Kidney (tissue), 14 donors: Measurements from ENCODE around the gene NTNG1. TPM values are rescaled to one million over a fixed set of nuclear protein-coding genes. Genes with fewer than 3 reads are reported as not detected.

ENCODE experiments used
- DNase-seq, 5 donors: peaks; one replicate each; pipeline ENCODE4 v3.0.0-alpha.2; 2013 to 2020
- FAIRE-seq: peaks from 2 replicates; lab custom pipeline; 2012; peaks lifted over from hg19 to GRCh38; lab: Jason Lieb, UNC
- H3K27ac ChIP-seq, 2 donors: one replicate each; pipeline ENCODE4 v1.7.0; 2013; ENCODE audit warnings: low read depth in 2 of 2, low read length in 2 of 2, inconsistent platforms in 1 of 2
- H3K27me3 ChIP-seq: one replicate; pipeline ENCODE4 v1.7.1; 2013; ENCODE audit warnings: low read length, inconsistent platforms; ENCODE audit not compliant: control insufficient read depth, insufficient read depth
- H3K36me3 ChIP-seq, 3 donors: one replicate each; pipeline versions ENCODE4 v1.7.0 to v1.7.1; 2013; ENCODE audit warnings: low read length in 3 of 3, control low read depth in 1 of 3, inconsistent platforms in 1 of 3; ENCODE audit not compliant: insufficient read depth in 3 of 3, control insufficient read depth in 2 of 3
- H3K4me1 ChIP-seq, 3 donors: one replicate each; pipeline versions ENCODE4 v1.7.0 to v1.7.1; 2013; ENCODE audit warnings: low read length in 3 of 3, inconsistent platforms in 1 of 3, low read depth in 1 of 3; ENCODE audit not compliant: control insufficient read depth in 2 of 3, insufficient read depth in 2 of 3
- H3K4me3 ChIP-seq, 3 donors: one replicate each; pipeline versions ENCODE4 v1.7.0 to v1.8.1; 2013; ENCODE audit warnings: low read length in 3 of 3, control low read depth in 1 of 3, inconsistent platforms in 1 of 3
- H3K9ac ChIP-seq, 3 donors: one replicate each; pipeline versions ENCODE4 v1.7.0 to v1.7.1; 2013; ENCODE audit warnings: low read length in 3 of 3, control low read depth in 1 of 3, inconsistent platforms in 1 of 3
- H3K9me3 ChIP-seq, 3 donors: one replicate each; pipeline versions ENCODE4 v1.7.0 to v1.7.1; 2013; ENCODE audit warnings: low read length in 3 of 3, control low read depth in 1 of 3, inconsistent platforms in 1 of 3; ENCODE audit not compliant: control insufficient read depth in 2 of 3, insufficient read depth in 1 of 3
- intact Hi-C: fragments of 100-400 bp; cut with DNase I; formaldehyde crosslinking; loops from one replicate; pipeline ENCODE4 v1.11.1; 2022
- polyA plus RNA-seq: library from polyadenylated mRNA; stranded (reverse); fragments of 350-450 nt; fragmentation: Illumina TruSeq; extraction: RNeasy Lipid Tissue Mini Kit (QIAGEN cat#74804); gene quantifications from one replicate; pipeline ENCODE4 v1.2.3, GENCODE V29; 2014; ENCODE audit warnings: low read depth, low replicate concordance; ENCODE audit not compliant: insufficient read depth
- total RNA-seq: library from RNA; stranded (reverse); fragmentation: NEBNext Ultra II Directional; extraction: Animal tissue kit (Norgen Biotek cat#: 25700); gene quantifications from one replicate; pipeline ENCODE4 v1.2.1, GENCODE V29; 2021
- TF ChIP-seq, protein P1 (sequence below): IDR thresholded peaks from 3 replicates; pipeline ENCODE4 v1.5.1; 2012; ENCODE audit warnings: mild to moderate bottlenecking, moderate library complexity, borderline replicate concordance; ENCODE audit not compliant: insufficient read depth; ENCODE audit errors: extremely low read depth
- donor health status: control.
- donor health status: control.
- donor health status: control.
- donor health status: control.
- donor health status: control.
- donor health status: DM: yes; HTN: yes; CAD: no.
- donor health status: Normal renal cell carcinoma (clear cell type).

Gene NTNG1
- total and polyA plus RNA-seq, 2 donors from 2014 or later = 2.8 to 7.7 TPM

DNA sequence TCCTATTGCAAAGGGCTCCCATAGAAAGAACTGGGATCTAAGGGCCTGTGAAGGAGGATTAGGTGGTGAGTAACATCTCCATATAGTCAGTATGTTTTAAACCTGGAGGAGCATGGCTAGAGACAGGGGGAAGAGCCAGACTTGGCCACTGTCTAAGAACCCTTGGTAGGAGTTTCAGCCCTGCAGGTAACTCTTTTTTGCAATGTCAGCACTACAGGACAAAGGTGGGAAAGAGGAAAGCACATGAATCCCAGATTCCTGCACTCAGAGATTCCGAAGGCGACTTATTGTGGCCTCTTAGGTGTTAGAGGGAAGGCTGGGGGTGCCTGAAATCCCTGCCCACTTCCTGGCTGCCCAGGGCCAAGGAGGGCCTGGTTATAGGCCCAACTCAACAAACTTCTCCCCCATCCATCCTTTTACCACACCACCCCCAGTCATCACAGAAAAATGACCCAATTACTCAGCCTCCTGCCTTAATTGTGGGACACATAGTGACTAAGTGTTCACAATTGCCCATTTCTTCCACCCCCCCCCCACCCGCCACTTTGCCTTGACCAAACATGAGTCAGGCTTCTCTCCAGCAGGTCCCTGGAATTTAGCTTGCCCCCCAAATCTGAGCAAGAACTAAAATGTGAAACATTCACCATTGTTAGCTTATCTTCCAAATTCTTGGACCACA is 1.9 kb upstream of the NTNG1 start:
- no peak overlapping the region for H3K27ac ChIP-seq
- no peak overlapping the region for H3K9ac ChIP-seq
- intact Hi-C loops = no loop called here
- no peaks in the 10 kb centered on the region for H3K27me3 ChIP-seq
- H3K4me1 ChIP-seq = peaks cover 0 to 3% (median 0%) of the 10 kb centered on the region in 3 donors
- no peak for FAIRE-seq
- no peaks in the 10 kb centered on the region for H3K9me3 ChIP-seq
- H3K4me3 ChIP-seq = no peak overlapping the region
- TF ChIP-seq, protein P1, sequence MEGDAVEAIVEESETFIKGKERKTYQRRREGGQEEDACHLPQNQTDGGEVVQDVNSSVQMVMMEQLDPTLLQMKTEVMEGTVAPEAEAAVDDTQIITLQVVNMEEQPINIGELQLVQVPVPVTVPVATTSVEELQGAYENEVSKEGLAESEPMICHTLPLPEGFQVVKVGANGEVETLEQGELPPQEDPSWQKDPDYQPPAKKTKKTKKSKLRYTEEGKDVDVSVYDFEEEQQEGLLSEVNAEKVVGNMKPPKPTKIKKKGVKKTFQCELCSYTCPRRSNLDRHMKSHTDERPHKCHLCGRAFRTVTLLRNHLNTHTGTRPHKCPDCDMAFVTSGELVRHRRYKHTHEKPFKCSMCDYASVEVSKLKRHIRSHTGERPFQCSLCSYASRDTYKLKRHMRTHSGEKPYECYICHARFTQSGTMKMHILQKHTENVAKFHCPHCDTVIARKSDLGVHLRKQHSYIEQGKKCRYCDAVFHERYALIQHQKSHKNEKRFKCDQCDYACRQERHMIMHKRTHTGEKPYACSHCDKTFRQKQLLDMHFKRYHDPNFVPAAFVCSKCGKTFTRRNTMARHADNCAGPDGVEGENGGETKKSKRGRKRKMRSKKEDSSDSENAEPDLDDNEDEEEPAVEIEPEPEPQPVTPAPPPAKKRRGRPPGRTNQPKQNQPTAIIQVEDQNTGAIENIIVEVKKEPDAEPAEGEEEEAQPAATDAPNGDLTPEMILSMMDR = no peak
- H3K36me3 ChIP-seq = no peaks in the 10 kb centered on the region
- no peak for DNase-seq

DNA sequence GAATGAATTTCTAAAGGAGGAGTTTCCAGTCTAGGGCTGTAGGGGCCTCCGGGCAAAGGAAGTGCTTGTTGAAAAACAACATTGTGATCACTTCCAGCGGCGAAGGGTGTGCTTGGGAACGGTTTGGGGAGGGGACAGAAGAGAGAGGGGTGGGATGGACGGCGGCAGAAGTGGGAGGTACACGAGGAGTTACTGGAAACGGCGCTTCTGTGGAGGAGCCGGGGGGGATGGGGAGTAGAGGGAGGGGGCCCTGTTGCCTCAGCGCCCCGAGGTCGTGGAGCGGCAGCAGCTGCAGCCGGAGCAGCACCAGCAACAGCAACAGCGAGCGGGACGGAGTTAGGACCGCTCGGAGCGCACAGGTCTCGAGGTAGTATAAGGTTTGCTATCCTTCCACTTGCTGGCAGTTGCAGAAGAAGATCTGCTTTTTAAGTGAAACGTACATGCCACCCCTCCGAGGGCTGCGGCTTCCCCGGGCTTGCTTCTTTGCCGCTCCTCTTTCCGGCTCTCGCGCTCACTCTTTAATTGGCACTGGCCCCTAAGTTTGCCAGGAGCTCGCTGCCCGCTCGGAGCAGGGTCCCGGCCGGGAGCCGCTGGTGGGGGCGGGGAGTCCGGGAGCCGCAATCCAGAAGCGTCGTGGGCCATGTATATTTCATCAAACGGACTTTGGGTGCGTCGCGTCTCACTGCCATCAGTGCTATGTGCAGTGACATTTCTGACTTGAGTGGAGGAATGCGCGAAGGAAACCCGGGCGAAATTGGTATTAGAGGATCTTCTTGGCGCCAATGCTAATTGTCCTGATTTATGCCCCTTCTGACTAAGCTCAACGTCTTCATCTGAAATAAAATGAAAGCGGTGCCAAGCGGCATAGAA is 771 bp upstream of the NTNG1 start:
- Histone ChIP-seq H3K9me3 (no peaks in the 10 kb centered on the region), H3K9ac (peak overlapping the region in 1 of 3 donors; percentile 27), H3K36me3 (no peaks in the 10 kb centered on the region), H3K4me3 (peak overlapping the region; percentile 58 to 65 (median 58)), H3K27ac (no peak overlapping the region), H3K27me3 (no peaks in the 10 kb centered on the region), H3K4me1 (peaks cover 0 to 3% (median 0%) of the 10 kb centered on the region in 3 donors)
- TF ChIP-seq, protein P1 = no peak
- peak; percentile 52 to 77 (median 63) for DNase-seq
- intact Hi-C loops = no loop called here
- FAIRE-seq = no peak

DNA sequence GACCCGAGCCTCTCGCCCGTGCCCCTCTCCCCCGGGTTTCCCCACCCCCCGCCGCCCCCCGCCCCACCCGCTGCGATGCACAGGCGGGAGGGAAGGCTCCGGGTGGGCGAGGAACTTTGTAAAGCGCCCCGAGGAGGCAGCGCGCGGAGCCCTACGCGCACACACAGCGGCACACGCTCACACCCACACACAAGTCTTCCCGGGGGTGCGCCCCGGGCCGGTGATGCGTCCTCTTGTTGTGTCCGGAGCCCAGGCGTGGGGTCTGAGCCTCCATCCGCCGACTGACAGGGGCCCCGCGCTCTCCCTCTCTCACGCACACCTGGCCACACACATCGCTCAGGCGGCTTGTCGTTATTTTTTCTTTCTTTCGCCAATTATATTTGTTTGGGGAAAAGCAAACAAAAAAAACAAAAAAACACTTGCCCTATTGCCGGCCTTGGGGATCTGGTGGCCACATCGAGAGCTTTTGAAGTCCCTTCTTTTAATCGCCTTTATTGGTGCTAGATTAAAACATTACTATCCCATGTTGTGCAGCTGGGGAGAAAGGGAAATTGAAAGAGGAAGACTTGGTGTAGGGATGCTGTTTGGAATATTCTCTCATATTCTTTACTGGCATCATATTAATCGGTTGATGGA is 770 bp downstream of the NTNG1 start:
- Histone ChIP-seq H3K4me1 (peaks cover 0 to 3% (median 0%) of the 10 kb centered on the region in 3 donors), H3K36me3 (no peaks in the 10 kb centered on the region), H3K27ac (no peak overlapping the region), H3K9me3 (no peaks in the 10 kb centered on the region), H3K4me3 (peak overlapping the region; percentile 62 to 66 (median 63)), H3K9ac (peak overlapping the region; percentile 38 to 42 (median 41)), H3K27me3 (no peaks in the 10 kb centered on the region)
- peak; percentile 23 to 77 (median 58) for DNase-seq
- TF ChIP-seq, protein P1 = no peak
- FAIRE-seq = no peak
- intact Hi-C loops = no loop called here
